ENCODE data around the gene ATP10A.

- TF ChIP-seq CTCF (IDR thresholded peaks at IDR 0.05), result no peak
- no peak for TF ChIP-seq POLR2A (IDR thresholded peaks at IDR 0.05)
Measured at GRCh38 chr15:25732191-25732590, 130.9 kb downstream of the ATP10A start.

Measured in heart left ventricle (tissue), 13 donors.